AG04450 (cell line): ENCODE data around the gene CHCHD4. TPM values are rescaled to one million over a fixed set of nuclear protein-coding genes. Genes with fewer than 3 reads are reported as not detected.

Source experiments
- CTCF ChIA-PET: fragments of 300-600, 350-600 bp; formaldehyde crosslinking; extraction: SDS; loops from one replicate; lab custom pipeline; 2022; ENCODE audit warnings: antibody characterized with exemption, inconsistent platforms; lab: Charles Lee
- POLR2A ChIA-PET: fragments of 350-600 bp; formaldehyde crosslinking; extraction: SDS; loops from one replicate; lab custom pipeline; 2021; ENCODE audit warnings: antibody characterized with exemption, inconsistent platforms; lab: Yijun Ruan, JAX
- DNase-seq: peaks from one replicate; pipeline ENCODE4 v3.0.0-alpha.2; 2011; ENCODE audit warnings: low read depth, low spot score
- H3K27ac ChIP-seq: one replicate; pipeline ENCODE4 v1.5.1; 2012; ENCODE audit warnings: low read depth, low read length, control low read depth
- H3K27me3 ChIP-seq: one replicate; pipeline ENCODE4 v1.6.0; 2012; ENCODE audit warnings: low read length; ENCODE audit not compliant: control insufficient read depth, insufficient read depth
- H3K4me3 ChIP-seq: 2 replicates; pipeline ENCODE4 v1.5.1; 2011; ENCODE audit warnings: mild to moderate bottlenecking, low read depth, low read length, control low read depth
- H3K9me3 ChIP-seq: 2 replicates; pipeline ENCODE4 v1.5.1; 2012; ENCODE audit warnings: low read length; ENCODE audit not compliant: control insufficient read depth, insufficient read depth
- CTCF ChIP-seq: IDR thresholded peaks from 2 replicates; pipeline ENCODE4 v1.5.1; 2011; ENCODE audit warnings: low read depth, low read length, control low read depth, inconsistent platforms
- polyA plus RNA-seq: library from polyadenylated mRNA; depleted of rRNA; stranded (reverse); fragments of >200 nt; gene quantifications from 2 replicates; pipeline ENCODE4 v1.2.3, GENCODE V29; 2011

Gene CHCHD4
- polyA plus RNA-seq, 1 experiment, result 11.4 TPM

GRCh38 chr3:14147066-14147435 is 22.4 kb upstream of the CHCHD4 start:
- H3K27me3 ChIP-seq, result no peaks in the 10 kb centered on the region
- no peak overlapping the region for H3K4me3 ChIP-seq
- H3K27ac ChIP-seq, result no peak overlapping the region
- POLR2A ChIA-PET, result no interaction called here
- no peak for TF ChIP-seq CTCF
- CTCF ChIA-PET, result no interaction called here
- DNase-seq, result no peak
- H3K9me3 ChIP-seq, result no peaks in the 10 kb centered on the region

DNA sequence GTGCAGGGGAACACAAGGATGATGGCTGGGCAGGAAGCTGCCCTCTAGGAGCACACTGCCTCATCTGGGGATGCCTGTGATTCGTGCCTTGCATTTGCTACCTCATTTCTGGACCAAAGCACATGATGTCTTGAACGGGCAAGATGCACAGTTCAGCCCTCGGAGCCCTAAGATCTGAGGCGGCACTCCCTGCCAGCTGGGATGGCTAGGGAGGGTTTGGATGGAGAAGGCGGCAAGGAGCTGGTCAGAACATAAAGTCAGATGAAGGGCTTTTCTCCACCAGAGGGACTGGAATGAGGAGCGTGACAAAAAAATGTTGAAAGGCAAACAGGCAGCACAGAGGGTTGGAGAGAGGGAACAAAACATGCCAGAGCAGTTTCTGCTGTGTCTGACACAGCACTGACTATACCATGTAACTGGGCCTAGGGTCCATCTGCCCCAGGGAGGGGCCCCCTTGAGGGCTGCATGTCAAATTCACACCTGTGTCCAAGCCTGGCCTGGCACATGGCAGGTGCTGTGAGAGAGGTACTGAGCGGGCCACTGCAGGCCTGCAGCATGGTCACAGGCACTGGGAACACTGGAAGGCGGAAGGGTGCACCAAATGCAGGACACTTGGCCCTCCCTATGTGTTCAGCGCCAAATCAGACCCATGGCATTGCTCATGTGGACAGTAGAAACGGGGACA is 21.9 kb upstream of the CHCHD4 start:
- Histone ChIP-seq H3K9me3 (no peaks in the 10 kb centered on the region), H3K4me3 (no peak overlapping the region), H3K27ac (peak overlapping the region; percentile 99), H3K27me3 (no peaks in the 10 kb centered on the region)
- POLR2A ChIA-PET, result interaction anchor here (5.7 kb wide), 1 partner anchor 21 kb away, joined by 50 read pairs; the partner anchor contains the start of genes CHCHD4 and TMEM43
- CTCF ChIA-PET, result no interaction called here
- TF ChIP-seq CTCF, result no peak
- no peak for DNase-seq

GRCh38 chr3:14145670-14146380 is 21.2 kb upstream of the CHCHD4 start:
- TF ChIP-seq CTCF, result no peak
- ChIA-PET CTCF (interaction anchor here (1.3 to 2.1 kb wide), 4 partner anchors 7 to 249 kb away, joined by 3 to 8 read pairs (median 7); partner anchors contain the start of genes CHCHD4 and TMEM43), POLR2A (interaction anchor here (1.2 to 5.7 kb wide), 3 partner anchors 21 to 506 kb away, joined by 5 to 50 read pairs (median 30); partner anchors contain the start of genes CCDC174, CHCHD4, LSM3 and TMEM43)
- H3K9me3 ChIP-seq, result no peaks in the 10 kb centered on the region
- no peak for DNase-seq
- H3K4me3 ChIP-seq, result no peak overlapping the region
- no peaks in the 10 kb centered on the region for H3K27me3 ChIP-seq
- peak overlapping the region; percentile 99 for H3K27ac ChIP-seq

DNA sequence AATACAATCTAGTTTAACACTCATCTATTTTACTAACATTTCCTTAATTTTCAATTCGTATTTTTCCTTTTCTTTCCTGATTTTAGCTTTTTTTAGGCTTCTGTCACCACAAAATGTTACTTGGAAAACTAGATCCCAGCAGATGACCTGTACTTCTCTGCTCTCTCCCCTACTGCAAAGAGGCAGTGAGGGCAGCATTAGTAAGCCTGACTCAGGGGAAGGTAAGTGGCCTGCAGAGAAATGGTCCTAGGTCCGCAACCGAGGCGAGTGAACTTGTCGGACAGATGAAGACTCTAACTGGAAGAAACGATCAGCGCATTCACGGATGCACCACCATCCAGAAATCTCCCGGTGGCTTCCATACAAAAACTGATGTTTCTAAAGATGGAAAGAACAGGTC is 20.6 kb upstream of the CHCHD4 start:
- no peak for TF ChIP-seq CTCF
- ChIA-PET POLR2A (interaction anchor here (1.2 to 5.7 kb wide), 4 partner anchors 20 to 506 kb away, joined by 3 to 50 read pairs (median 18); partner anchors contain the start of genes CCDC174, CHCHD4, LSM3 and TMEM43), CTCF (interaction anchor here (1.3 to 2.1 kb wide), 4 partner anchors 8 to 249 kb away, joined by 3 to 8 read pairs (median 7); partner anchors contain the start of genes CHCHD4 and TMEM43)
- Histone ChIP-seq H3K27ac (peak overlapping the region; percentile 99), H3K27me3 (no peaks in the 10 kb centered on the region), H3K9me3 (no peaks in the 10 kb centered on the region), H3K4me3 (no peak overlapping the region)
- no peak for DNase-seq
